ENCODE data around the gene C6.
"Not testable (repeated sequence)": the region's sequence is repeated elsewhere in the genome, so short reads cannot be mapped to it uniquely, and the experiment has no call there.

The C6 gene

DNA sequence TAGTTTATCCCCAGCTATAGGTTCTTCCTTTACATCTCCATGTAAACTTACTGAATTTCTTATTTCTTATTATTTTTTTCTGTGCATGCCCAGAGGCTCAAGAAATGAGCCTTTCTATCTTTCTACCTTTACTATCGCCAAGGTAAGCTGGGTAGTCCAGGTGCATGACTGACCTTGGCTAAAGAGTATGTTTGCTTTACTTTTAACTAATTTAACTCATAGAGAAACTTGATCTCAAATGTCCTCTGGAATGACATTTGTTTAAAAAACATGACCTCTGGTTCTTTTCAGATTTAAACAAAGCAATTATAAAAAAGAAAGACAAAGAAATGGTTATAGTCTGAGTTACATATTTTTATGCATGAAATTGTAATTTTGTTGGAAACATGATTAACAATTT, 397 bp downstream of the C6 start:
- POLR2A ChIA-PET, result no interaction called here
- TF ChIP-seq ZFHX2 (tag by site-specific recombination; conservative IDR thresholded peaks at IDR 0.05), result no peak
- TF ChIP-seq ZFP3 (tag by site-specific recombination; IDR thresholded peaks at IDR 0.05; ENCODE audit: low read depth), result no peak
- TF ChIP-seq ZNF544 (tag by site-specific recombination; IDR thresholded peaks at IDR 0.05), result no peak

DNA sequence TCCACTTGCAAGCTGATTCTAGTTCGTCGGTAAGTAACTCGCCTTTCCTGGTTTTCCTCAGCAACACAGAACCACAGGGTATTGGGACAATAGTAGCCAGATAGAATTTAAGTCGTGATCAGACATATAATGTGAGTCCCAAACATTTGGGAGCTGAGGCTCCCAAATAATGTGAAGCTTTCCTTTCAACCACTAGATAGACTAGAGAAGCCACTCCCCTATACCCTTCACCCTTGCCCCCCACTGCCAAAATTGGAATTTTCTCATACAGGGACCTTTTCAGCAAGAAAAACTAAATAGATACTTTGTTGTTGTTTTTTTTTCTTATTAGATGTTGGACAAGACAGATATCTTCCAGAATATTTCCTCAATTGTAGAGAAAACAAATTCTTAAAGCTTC, 1.9 kb downstream of the C6 start:
- POLR2A ChIA-PET, result no interaction called here

More for the DNA sequence above, 397 bp downstream of the C6 start:
- H3K9me3 ChIP-seq (ENCODE audit: control insufficient read depth, insufficient read depth, low read depth, low read length), result no peaks in the 10 kb centered on the region
- no peaks in the 10 kb centered on the region for H3K4me1 ChIP-seq (ENCODE audit: control insufficient read depth, insufficient read depth, low read length)
- H3K4me3 ChIP-seq (ENCODE audit: low read depth, low read length), result no peak overlapping the region
- no peaks in the 10 kb centered on the region for H3K36me3 ChIP-seq (ENCODE audit: control insufficient read depth in 2 of 2, insufficient read depth in 1 of 2, low read length in 2 of 2)
- H3K27ac ChIP-seq (ENCODE audit: extremely low read depth, low read depth, low read length), result no peak overlapping the region
- CTCF ChIA-PET, result no interaction called here

DNA sequence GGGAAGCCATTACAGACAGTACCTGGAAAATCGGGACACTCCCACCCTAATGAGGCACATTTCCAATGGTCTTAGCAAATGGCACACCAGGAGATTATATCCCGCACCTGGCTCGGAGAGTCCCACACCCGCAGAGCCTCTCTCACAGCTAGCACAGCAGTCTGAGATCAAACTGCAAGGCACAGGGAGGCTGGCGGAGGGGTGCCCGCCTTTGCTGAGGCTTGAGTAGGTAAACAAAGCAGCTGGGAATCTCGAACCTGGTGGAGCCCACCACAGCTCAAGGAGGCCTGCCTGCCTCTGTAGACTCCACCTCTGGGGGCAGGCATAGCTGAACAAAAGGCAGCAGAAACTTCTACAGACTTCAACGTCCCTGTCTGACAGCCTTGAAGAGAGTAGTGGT, 7.9 kb downstream of the C6 start:
- POLR2A ChIA-PET, result not testable (repeated sequence)

More for the DNA sequence above, 1.9 kb downstream of the C6 start:
- no peaks in the 10 kb centered on the region for H3K9me3 ChIP-seq (ENCODE audit: control insufficient read depth, insufficient read depth, low read depth, low read length)
- TF ChIP-seq, protein P1, sequence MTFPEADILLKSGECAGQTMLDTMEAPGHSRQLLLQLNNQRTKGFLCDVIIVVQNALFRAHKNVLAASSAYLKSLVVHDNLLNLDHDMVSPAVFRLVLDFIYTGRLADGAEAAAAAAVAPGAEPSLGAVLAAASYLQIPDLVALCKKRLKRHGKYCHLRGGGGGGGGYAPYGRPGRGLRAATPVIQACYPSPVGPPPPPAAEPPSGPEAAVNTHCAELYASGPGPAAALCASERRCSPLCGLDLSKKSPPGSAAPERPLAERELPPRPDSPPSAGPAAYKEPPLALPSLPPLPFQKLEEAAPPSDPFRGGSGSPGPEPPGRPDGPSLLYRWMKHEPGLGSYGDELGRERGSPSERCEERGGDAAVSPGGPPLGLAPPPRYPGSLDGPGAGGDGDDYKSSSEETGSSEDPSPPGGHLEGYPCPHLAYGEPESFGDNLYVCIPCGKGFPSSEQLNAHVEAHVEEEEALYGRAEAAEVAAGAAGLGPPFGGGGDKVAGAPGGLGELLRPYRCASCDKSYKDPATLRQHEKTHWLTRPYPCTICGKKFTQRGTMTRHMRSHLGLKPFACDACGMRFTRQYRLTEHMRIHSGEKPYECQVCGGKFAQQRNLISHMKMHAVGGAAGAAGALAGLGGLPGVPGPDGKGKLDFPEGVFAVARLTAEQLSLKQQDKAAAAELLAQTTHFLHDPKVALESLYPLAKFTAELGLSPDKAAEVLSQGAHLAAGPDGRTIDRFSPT (tag by site-specific recombination; IDR thresholded peaks at IDR 0.05), result no peak
- no peaks in the 10 kb centered on the region for H3K4me1 ChIP-seq (ENCODE audit: control insufficient read depth, insufficient read depth, low read length)
- no peak overlapping the region for H3K27ac ChIP-seq (ENCODE audit: extremely low read depth, low read depth, low read length)
- CTCF ChIA-PET, result interaction anchor here (0.6 kb wide), 1 partner anchor 921 kb away, joined by 3 read pairs; no protein-coding TSS in a partner anchor
- no peak overlapping the region for H3K4me3 ChIP-seq (ENCODE audit: low read depth, low read length)
- no peaks in the 10 kb centered on the region for H3K36me3 ChIP-seq (ENCODE audit: control insufficient read depth in 2 of 2, insufficient read depth in 1 of 2, low read length in 2 of 2)

DNA sequence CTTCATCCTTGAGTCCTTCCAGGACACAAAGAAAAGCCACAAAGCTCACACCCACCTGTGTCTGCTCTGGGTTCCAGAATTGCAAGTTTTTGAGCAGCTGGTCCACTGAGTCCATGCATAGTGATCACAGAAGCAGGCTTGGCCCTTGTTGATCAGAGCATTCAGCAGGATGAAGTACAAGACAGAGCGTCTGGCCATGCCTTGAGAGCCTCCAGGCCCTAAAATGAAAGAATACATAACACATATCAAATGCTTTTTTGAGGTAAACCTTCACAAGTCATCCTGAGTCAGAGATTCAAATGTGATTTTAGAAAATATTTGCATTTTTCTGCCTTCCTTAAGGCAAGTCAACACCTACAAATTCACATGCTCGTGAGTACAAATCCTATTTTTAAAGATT, 10.3 kb downstream of the C6 start:
- H3K27ac ChIP-seq (ENCODE audit: extremely low read depth, low read depth, low read length), result no peak overlapping the region
- no peak overlapping the region for H3K4me3 ChIP-seq (ENCODE audit: low read depth, low read length)
- POLR2A ChIA-PET, result no interaction called here
- H3K36me3 ChIP-seq (ENCODE audit: control insufficient read depth in 2 of 2, insufficient read depth in 1 of 2, low read length in 2 of 2), result no peaks in the 10 kb centered on the region
- TF ChIP-seq ZFP3 (tag by site-specific recombination; IDR thresholded peaks at IDR 0.05; ENCODE audit: low read depth), result no peak
- no peak for TF ChIP-seq WT1 (tag by site-specific recombination; IDR thresholded peaks at IDR 0.05)
- TF ChIP-seq ZNF510 (tag by site-specific recombination; IDR thresholded peaks at IDR 0.05; ENCODE audit: insufficient replicate concordance), result no peak
- TF ChIP-seq FEZF1 (tag by site-specific recombination; IDR thresholded peaks at IDR 0.05), result no peak
- no peak for TF ChIP-seq ZNF701 (tag by site-specific recombination; IDR thresholded peaks at IDR 0.05)
- TF ChIP-seq ZNF621 (tag by site-specific recombination; IDR thresholded peaks at IDR 0.05), result no peak
- no peak for TF ChIP-seq ZBTB48 (tag by site-specific recombination; IDR thresholded peaks at IDR 0.05)
- no peak for TF ChIP-seq ZNF830 (tag by site-specific recombination; IDR thresholded peaks at IDR 0.05; ENCODE audit: low read depth)
- no peak for TF ChIP-seq ZNF311 (tag by site-specific recombination; IDR thresholded peaks at IDR 0.05; ENCODE audit: borderline replicate concordance)
- no peak for TF ChIP-seq ZNF571 (tag by site-specific recombination; IDR thresholded peaks at IDR 0.05)
- TF ChIP-seq, protein P2, sequence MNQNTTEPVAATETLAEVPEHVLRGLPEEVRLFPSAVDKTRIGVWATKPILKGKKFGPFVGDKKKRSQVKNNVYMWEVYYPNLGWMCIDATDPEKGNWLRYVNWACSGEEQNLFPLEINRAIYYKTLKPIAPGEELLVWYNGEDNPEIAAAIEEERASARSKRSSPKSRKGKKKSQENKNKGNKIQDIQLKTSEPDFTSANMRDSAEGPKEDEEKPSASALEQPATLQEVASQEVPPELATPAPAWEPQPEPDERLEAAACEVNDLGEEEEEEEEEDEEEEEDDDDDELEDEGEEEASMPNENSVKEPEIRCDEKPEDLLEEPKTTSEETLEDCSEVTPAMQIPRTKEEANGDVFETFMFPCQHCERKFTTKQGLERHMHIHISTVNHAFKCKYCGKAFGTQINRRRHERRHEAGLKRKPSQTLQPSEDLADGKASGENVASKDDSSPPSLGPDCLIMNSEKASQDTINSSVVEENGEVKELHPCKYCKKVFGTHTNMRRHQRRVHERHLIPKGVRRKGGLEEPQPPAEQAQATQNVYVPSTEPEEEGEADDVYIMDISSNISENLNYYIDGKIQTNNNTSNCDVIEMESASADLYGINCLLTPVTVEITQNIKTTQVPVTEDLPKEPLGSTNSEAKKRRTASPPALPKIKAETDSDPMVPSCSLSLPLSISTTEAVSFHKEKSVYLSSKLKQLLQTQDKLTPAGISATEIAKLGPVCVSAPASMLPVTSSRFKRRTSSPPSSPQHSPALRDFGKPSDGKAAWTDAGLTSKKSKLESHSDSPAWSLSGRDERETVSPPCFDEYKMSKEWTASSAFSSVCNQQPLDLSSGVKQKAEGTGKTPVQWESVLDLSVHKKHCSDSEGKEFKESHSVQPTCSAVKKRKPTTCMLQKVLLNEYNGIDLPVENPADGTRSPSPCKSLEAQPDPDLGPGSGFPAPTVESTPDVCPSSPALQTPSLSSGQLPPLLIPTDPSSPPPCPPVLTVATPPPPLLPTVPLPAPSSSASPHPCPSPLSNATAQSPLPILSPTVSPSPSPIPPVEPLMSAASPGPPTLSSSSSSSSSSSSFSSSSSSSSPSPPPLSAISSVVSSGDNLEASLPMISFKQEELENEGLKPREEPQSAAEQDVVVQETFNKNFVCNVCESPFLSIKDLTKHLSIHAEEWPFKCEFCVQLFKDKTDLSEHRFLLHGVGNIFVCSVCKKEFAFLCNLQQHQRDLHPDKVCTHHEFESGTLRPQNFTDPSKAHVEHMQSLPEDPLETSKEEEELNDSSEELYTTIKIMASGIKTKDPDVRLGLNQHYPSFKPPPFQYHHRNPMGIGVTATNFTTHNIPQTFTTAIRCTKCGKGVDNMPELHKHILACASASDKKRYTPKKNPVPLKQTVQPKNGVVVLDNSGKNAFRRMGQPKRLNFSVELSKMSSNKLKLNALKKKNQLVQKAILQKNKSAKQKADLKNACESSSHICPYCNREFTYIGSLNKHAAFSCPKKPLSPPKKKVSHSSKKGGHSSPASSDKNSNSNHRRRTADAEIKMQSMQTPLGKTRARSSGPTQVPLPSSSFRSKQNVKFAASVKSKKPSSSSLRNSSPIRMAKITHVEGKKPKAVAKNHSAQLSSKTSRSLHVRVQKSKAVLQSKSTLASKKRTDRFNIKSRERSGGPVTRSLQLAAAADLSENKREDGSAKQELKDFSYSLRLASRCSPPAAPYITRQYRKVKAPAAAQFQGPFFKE (tag by site-specific recombination; IDR thresholded peaks at IDR 0.05; ENCODE audit: borderline replicate concordance), result no peak
- no peak for TF ChIP-seq TRIM28 (IDR thresholded peaks at IDR 0.05; ENCODE audit: borderline replicate concordance, low read length)
- TF ChIP-seq, protein P3, sequence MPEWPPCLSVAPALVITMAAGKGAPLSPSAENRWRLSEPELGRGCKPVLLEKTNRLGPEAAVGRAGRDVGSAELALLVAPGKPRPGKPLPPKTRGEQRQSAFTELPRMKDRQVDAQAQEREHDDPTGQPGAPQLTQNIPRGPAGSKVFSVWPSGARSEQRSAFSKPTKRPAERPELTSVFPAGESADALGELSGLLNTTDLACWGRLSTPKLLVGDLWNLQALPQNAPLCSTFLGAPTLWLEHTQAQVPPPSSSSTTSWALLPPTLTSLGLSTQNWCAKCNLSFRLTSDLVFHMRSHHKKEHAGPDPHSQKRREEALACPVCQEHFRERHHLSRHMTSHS (tag by site-specific recombination; IDR thresholded peaks at IDR 0.05), result no peak
- no peak for TF ChIP-seq ZNF324 (tag by site-specific recombination; IDR thresholded peaks at IDR 0.05)
- no peak for TF ChIP-seq GLIS1 (tag by site-specific recombination; IDR thresholded peaks at IDR 0.05)
- no peak for TF ChIP-seq ZNF24 (tag by site-specific recombination; IDR thresholded peaks at IDR 0.05)
- TF ChIP-seq ZNF10 (tag by site-specific recombination; IDR thresholded peaks at IDR 0.05), result no peak
- TF ChIP-seq BCL11A (tag by site-specific recombination; IDR thresholded peaks at IDR 0.05; ENCODE audit: low read depth), result no peak
- CTCF ChIA-PET, result no interaction called here
- H3K9me3 ChIP-seq (ENCODE audit: control insufficient read depth, insufficient read depth, low read depth, low read length), result no peaks in the 10 kb centered on the region; the same call in 1 of the 2 replicates
- H3K4me1 ChIP-seq (ENCODE audit: control insufficient read depth, insufficient read depth, low read length), result no peaks in the 10 kb centered on the region

More for the DNA sequence above, 7.9 kb downstream of the C6 start:
- H3K4me3 ChIP-seq (ENCODE audit: low read depth, low read length); H3K4me1 ChIP-seq (ENCODE audit: control insufficient read depth, insufficient read depth, low read length); H3K36me3 ChIP-seq (ENCODE audit: control insufficient read depth in 2 of 2, insufficient read depth in 1 of 2, low read length in 2 of 2); H3K9me3 ChIP-seq (ENCODE audit: control insufficient read depth, insufficient read depth, low read depth, low read length); H3K27ac ChIP-seq (ENCODE audit: extremely low read depth, low read depth, low read length); CTCF ChIA-PET: not testable (repeated sequence)

Data from HEK293 (cell line).